HUES48 (cell line): Measurements from ENCODE around the gene PLAC1.

ENCODE experiments used
- H3K27ac ChIP-seq: one replicate; pipeline ENCODE4 v1.7.0; 2013; ENCODE audit warnings: low read depth, low read length, inconsistent platforms
- H3K27me3 ChIP-seq: 2 replicates; pipeline ENCODE4 v1.6.1; 2013; ENCODE audit warnings: mild to moderate bottlenecking, low read length; ENCODE audit not compliant: control insufficient read depth, insufficient read depth
- H3K36me3 ChIP-seq: 2 replicates; pipeline ENCODE4 v1.6.1; 2013; ENCODE audit warnings: low read length; ENCODE audit not compliant: control insufficient read depth, insufficient read depth
- H3K4me1 ChIP-seq: 2 replicates; pipeline ENCODE4 v1.6.1; 2013; ENCODE audit warnings: mild to moderate bottlenecking, low read length; ENCODE audit not compliant: control insufficient read depth, insufficient read depth
- H3K4me3 ChIP-seq: 2 replicates; pipeline ENCODE4 v1.5.1; 2013; ENCODE audit warnings: mild to moderate bottlenecking, low read depth, low read length
- H3K9ac ChIP-seq: 2 replicates; pipeline ENCODE4 v1.6.1; 2013; ENCODE audit warnings: mild to moderate bottlenecking, low read depth, low read length, moderate library complexity
- H3K9me3 ChIP-seq: 2 replicates; pipeline ENCODE4 v1.6.1; 2013; ENCODE audit warnings: low read length; ENCODE audit not compliant: control insufficient read depth, insufficient read depth

The PLAC1 gene

DNA sequence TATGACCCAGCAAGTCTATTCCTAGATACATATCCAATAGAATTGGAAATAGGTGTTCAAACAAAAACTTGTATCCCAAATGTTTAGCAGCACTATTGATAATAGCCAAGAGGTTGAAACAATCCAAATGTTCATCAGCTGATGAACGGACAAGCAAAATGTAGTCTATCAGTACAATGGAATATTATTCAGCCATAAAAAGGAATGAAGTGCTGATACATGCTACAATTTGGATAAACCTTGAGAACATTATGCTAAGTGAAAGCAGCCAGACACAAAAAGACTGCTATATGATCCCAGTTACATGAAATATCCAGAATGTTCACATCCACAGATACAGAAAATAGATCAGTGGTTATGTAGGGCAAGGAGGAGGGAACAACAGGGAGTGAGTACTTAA, 50.1 kb downstream of the PLAC1 start:
- no peak overlapping the region for H3K4me3 ChIP-seq
- H3K9ac ChIP-seq: no peak overlapping the region
- no peaks in the 10 kb centered on the region for H3K9me3 ChIP-seq
- H3K4me1 ChIP-seq: peaks cover 12% of the 10 kb centered on the region
- H3K27ac ChIP-seq: no peak overlapping the region
- H3K27me3 ChIP-seq: no peaks in the 10 kb centered on the region
- no peaks in the 10 kb centered on the region for H3K36me3 ChIP-seq

DNA sequence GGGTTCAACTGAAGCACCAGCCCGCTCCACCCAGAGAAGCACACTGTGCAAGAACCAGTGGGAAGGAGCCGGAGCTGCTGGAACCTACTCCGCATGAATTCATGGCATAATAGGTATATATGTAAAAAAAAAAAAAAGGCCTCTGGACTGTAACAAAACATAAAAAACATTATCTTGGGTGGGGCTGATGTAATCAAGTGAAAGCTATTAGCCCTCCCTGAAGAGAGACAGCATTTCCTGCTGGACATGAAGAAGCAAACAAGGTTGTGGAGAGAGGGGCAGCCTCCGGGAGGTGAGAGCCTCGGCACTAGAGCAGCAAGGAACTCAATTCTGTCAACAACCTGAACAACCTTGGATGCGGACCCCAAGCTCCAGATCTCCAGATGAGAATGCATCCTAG, 50.7 kb downstream of the PLAC1 start:
- Histone ChIP-seq H3K27me3 (no peaks in the 10 kb centered on the region), H3K9ac (no peak overlapping the region), H3K36me3 (no peaks in the 10 kb centered on the region), H3K27ac (no peak overlapping the region), H3K4me3 (no peak overlapping the region), H3K4me1 (peaks cover 12% of the 10 kb centered on the region), H3K9me3 (no peaks in the 10 kb centered on the region)

DNA sequence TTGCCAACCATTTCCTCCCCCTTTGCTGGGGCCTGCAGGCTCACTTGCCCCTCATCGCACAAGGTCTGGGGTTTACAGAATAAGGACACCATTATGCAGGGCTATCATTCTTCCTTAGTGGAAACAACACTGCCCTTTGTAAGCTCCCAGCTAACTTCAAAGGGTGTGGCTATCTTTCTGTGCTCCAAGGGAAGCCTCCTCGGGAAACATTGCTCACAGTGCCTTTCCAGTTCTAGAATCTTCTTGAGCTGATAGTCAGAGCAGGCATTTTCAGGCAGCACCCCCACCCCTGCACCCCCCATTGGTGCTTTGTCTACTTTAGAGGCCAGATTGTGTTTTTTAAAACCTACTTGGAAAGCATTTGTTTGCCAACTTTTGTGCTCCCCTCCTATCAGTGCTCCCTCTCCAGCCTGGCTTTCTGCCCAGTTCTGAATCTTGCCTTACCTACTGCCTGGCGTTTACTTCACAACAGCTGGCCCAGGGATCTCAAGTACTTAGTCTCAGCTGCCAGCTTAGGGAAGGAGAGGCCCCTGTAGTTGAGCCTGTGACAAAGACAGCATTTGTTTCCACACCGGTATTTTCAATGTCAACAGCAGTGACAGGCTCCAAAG, 53.5 kb downstream of the PLAC1 start:
- Histone ChIP-seq H3K9ac (peak overlapping the region; percentile 27; the same call in 1 of the 2 replicates), H3K36me3 (no peaks in the 10 kb centered on the region), H3K27ac (peak overlapping the region; percentile 87), H3K9me3 (no peaks in the 10 kb centered on the region; the same call in 1 of the 2 replicates), H3K27me3 (no peaks in the 10 kb centered on the region), H3K4me3 (no peak overlapping the region), H3K4me1 (peaks cover 12% of the 10 kb centered on the region)

DNA sequence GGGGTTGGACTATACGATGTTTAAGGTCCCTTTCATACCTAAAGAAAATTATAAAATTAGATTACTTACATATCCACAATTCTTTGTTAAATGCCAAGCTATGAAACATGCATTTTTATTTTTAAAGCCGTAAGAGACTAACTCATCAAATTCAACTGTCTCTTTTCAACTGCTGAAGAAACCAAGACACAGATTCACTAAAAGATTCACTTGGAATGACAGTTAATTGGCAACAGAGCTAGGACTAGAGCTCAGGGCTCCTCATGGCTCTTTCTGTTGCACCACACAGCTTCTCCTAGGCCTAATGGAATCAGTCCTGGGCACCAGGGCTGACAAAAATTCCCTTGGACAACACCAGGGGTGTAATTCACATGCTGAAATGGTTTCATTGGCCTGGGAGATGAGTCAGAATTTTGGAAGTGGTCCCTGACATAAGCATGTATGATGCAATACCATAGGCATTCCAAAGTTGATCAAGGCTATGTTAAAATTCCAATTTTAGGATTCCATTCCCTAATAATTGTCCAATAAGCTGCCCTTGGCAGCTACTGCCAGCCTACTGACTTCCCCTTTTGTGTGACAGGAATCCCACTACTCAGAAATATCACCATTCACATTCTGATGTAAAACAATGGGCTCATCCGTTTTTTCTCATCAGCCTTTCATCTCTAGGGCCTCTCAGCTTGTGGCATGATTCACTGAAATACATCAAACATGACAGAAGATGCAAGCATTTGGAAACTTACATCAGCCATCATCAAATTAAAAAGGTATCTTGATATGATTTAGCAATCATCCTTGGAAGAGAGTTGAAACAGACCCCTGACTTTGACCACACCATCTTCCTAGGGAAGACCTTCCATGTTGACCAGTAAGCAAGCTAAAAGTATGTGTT, 54.2 kb downstream of the PLAC1 start:
- H3K9ac ChIP-seq: peak overlapping the region; percentile 27; the same call in 1 of the 2 replicates
- no peak overlapping the region for H3K4me3 ChIP-seq
- H3K27me3 ChIP-seq: no peaks in the 10 kb centered on the region
- no peaks in the 10 kb centered on the region for H3K36me3 ChIP-seq
- H3K4me1 ChIP-seq: peaks cover 12% of the 10 kb centered on the region
- no peaks in the 10 kb centered on the region; the same call in 1 of the 2 replicates for H3K9me3 ChIP-seq
- H3K27ac ChIP-seq: peak overlapping the region; percentile 87

DNA sequence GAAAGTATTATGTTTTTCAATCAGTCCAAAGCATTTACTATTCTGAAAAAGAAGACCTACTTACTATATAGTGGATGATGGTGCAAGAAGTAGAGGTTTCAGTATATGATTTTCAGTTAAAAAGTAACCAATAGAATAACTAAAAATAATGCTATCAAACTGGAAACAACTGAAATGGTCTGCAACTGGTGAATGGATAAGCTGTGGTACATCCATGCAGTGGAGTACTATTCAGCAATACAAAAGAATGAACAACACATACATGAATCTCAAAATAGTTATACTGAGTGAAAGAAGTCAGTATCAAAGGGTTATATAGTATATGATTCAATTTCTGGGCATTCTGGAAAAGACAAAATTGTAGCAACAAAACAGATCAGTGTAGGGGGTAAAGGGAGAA, 55.9 kb downstream of the PLAC1 start:
- Histone ChIP-seq H3K36me3 (no peaks in the 10 kb centered on the region), H3K4me3 (no peak overlapping the region), H3K4me1 (peaks cover 12% of the 10 kb centered on the region), H3K27me3 (0 out of 2 replicates have a peak, but pooled peaks cover 5% of the 10 kb centered on the region), H3K9me3 (no peaks in the 10 kb centered on the region; the same call in 1 of the 2 replicates), H3K27ac (no peak overlapping the region), H3K9ac (no peak overlapping the region)

DNA sequence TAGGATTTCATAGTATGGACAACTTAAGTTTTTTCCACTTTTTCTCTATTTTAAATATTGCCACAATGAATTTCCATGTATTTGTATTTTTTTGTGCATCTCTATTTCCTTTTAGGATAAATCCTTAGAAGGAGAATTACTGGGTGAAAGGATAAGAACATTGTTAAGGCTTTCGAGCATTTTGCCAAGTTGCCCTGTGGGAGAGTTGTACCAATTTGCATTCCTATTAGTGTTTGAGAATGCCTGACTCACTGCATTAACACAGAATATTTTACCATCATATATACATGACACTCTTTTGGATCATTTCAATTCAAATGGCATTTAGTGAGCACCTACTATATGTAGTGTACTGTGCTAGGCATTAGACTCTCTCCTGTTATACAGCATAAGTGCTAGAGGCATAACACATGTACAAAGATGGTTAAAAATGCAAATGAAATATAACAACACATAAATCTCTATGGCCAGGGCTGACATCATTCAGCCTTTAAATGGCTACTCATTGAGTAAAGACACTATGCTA, 57.0 kb downstream of the PLAC1 start:
- Histone ChIP-seq H3K9me3 (no peaks in the 10 kb centered on the region; the same call in 1 of the 2 replicates), H3K4me1 (peaks cover 12% of the 10 kb centered on the region), H3K9ac (no peak overlapping the region), H3K27me3 (0 out of 2 replicates have a peak, but pooled peaks cover 5% of the 10 kb centered on the region), H3K4me3 (no peak overlapping the region), H3K27ac (no peak overlapping the region), H3K36me3 (no peaks in the 10 kb centered on the region)

DNA sequence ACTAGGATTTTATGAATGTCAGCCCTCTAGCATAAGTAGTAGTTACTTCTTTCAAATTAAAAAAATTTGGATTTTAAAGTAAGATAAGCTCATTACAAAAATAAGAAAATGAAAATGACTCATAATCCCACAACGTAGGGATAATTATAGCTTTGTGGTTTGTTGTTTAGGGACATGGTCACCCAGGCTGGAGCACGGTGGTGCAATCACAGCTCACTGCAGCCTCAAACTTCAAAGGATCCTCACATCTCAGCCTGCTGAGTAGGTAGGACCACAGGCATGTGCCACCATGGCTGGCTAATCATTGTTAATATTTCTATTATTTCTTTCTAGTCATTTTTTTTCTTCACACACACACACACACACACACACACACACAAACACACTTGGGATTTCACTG, 57.6 kb downstream of the PLAC1 start:
- Histone ChIP-seq H3K27ac (no peak overlapping the region), H3K4me1 (peaks cover 12% of the 10 kb centered on the region), H3K9me3 (no peaks in the 10 kb centered on the region; the same call in 1 of the 2 replicates), H3K27me3 (0 out of 2 replicates have a peak, but pooled peaks cover 5% of the 10 kb centered on the region), H3K36me3 (no peaks in the 10 kb centered on the region), H3K9ac (no peak overlapping the region), H3K4me3 (no peak overlapping the region)

DNA sequence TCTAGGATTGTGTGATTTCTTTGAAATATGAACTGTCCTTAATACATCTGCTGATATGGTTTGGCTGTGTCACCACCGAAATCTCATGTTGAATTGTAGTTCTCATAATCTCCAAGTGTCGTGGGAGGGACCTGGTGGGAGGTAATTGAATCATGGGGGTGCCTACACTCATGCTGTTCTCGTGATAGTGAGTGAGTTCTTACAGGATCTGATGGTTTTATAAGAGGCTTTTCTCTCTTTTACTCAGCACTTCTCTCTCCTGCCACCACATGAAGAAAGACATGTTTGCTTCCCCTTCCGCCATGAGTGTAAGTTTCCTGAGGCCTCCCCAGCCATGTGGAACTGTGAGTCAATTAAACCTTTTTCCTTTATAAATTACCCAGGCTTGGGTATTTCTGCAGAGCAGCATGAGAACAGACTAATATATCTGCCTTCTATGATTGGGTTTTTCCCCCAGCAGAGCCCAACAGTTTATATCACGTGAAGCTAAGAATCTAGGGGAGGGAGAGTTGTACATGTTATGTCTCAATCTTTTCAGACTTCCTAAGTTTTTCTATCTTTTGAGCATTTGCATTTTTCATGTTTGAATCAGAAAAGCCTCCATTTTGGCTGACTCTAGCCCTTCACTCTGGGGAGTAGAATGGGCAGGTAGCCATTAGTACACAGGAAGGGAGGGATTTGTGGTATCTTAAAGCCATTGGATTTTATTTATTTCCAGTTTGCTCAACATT, 58.9 kb downstream of the PLAC1 start:
- no peak overlapping the region for H3K4me3 ChIP-seq
- no peak overlapping the region for H3K27ac ChIP-seq
- H3K36me3 ChIP-seq: no peaks in the 10 kb centered on the region
- no peaks in the 10 kb centered on the region; the same call in 1 of the 2 replicates for H3K9me3 ChIP-seq
- no peak overlapping the region for H3K9ac ChIP-seq
- peaks cover 9% of the 10 kb centered on the region for H3K4me1 ChIP-seq
- H3K27me3 ChIP-seq: 0 out of 2 replicates have a peak, but pooled peaks cover 5% of the 10 kb centered on the region

DNA sequence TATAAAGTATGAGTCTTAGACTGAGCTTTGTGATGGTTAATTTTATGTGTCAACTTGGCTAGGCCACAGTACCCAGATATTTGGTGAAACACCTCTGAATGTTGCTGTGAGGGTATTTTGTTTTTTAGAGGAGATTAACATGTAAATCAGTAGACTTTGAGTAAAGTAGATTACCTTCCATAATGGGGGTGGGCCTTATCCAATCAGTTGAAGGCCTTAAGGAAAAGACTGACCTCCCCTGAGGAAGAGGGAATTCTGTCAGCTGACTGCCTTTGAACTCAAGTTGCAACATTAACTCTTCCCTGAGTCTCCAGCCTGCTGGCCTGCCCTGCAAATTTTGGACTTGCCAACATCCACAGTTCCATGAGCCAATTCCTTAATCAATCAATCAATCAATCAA, 66.0 kb downstream of the PLAC1 start:
- H3K9ac ChIP-seq: no peak overlapping the region

DNA sequence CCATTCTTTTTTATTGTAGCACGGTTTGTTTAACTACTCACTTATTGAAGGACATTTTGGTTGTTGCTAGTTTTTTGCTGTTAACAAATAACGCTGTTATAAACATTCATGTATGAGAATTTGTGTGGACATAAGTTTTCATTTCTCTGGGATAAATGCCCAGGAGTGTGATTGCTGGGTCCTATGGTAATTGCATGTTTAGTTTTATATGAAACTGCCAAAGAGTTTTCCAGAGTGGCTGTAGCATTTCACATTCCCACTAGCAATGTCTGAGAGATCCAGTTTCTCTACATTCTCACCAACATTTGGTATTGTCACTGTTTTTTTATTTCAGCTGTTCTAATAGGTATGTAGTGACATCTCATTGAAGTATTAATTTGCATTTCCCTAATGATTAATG, 66.8 kb downstream of the PLAC1 start:
- Histone ChIP-seq H3K9me3 (no peaks in the 10 kb centered on the region), H3K4me1 (no peaks in the 10 kb centered on the region), H3K9ac (no peak overlapping the region), H3K36me3 (no peaks in the 10 kb centered on the region), H3K27ac (no peak overlapping the region), H3K4me3 (no peak overlapping the region), H3K27me3 (peaks cover 4% of the 10 kb centered on the region; the same call in 1 of the 2 replicates)

More for the DNA sequence above, 66.0 kb downstream of the PLAC1 start:
- H3K9me3 ChIP-seq: no peaks in the 10 kb centered on the region
- no peak overlapping the region for H3K4me3 ChIP-seq
- no peak overlapping the region for H3K27ac ChIP-seq
- peaks cover 4% of the 10 kb centered on the region; the same call in 1 of the 2 replicates for H3K27me3 ChIP-seq
- no peaks in the 10 kb centered on the region for H3K4me1 ChIP-seq
- no peaks in the 10 kb centered on the region for H3K36me3 ChIP-seq
